ENCODE data around the gene SMC3. TPM values are rescaled to one million over a fixed set of nuclear protein-coding genes. Genes with fewer than 3 reads are reported as not detected.

SMC3 gene
- total RNA-seq, 2 experiments from 2014 or later = 38.4 to 73.4 TPM

DNA sequence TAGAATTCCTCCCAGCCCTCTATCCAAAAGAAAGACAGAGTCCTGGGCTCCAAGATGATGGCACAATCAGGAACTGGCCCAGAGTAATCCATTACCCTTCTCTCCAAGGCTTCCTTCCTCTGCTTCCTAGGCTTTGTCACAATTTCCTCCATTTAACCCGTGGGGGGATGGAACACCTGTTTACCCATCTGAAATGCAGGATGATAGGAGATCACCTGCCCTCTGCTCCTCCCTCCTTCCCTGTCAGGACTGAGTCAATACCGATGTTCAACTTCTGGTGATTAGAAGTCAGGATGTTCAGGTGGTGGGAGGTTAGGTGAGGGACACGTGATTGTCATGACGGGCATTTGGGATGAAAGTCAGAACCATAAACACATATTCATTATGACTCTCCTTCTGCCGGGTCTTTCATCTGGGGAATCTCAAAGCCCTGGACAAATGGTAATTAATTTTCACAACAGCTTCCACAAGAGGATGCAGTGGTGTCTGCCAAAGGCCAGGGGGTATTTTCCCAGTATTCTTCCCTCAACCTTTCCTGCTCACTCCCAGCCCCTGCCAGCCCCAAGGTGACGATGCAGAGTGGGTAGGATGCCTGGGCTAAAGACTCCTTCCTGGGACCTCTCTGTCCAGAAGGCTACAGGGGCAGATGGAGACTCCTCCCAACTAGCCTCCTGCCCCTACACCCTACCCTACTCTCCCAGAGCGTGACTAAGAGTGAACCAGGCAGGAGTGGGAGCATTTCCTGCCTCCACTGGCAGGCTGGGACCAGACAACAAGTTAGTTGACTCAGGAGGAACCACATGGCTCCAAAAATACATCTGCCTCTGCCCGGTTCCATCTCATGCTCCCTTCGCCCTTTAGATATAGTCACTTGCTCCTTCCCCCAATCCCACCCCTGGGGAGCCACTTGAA, 41.9 kb upstream of the SMC3 start:
- H2AFZ ChIP-seq (ENCODE audit: low read length) = no peak overlapping the region
- POLR2A ChIA-PET = no interaction called here
- no peak overlapping the region for H3K4me3 ChIP-seq (ENCODE audit: low read depth, low read length, poor library complexity, severe bottlenecking)
- BruUV-seq (replicated peaks) = no TSS peak
- no peak overlapping the region for H3K4me2 ChIP-seq (ENCODE audit: low read length)
- H3K9me2 ChIP-seq (ENCODE audit: insufficient read depth, low read length) = no peaks in the 10 kb centered on the region
- H3K9me3 ChIP-seq (ENCODE audit: low read length) = no peaks in the 10 kb centered on the region
- CTCF ChIA-PET (ENCODE audit: unreplicated experiment) = no interaction called here
- no peak overlapping the region for H3K27ac ChIP-seq (ENCODE audit: low read depth, low read length, poor library complexity, severe bottlenecking)
- DNase-seq (ENCODE audit: low spot score) = no peak
- H4K20me1 ChIP-seq (ENCODE audit: insufficient read depth, low read length) = no peaks in the 10 kb centered on the region
- no peak for TF ChIP-seq EZH2phosphoT487 (IDR thresholded peaks at IDR 0.05; ENCODE audit: borderline replicate concordance, low read depth, low read length)
- TF ChIP-seq, protein P1, sequence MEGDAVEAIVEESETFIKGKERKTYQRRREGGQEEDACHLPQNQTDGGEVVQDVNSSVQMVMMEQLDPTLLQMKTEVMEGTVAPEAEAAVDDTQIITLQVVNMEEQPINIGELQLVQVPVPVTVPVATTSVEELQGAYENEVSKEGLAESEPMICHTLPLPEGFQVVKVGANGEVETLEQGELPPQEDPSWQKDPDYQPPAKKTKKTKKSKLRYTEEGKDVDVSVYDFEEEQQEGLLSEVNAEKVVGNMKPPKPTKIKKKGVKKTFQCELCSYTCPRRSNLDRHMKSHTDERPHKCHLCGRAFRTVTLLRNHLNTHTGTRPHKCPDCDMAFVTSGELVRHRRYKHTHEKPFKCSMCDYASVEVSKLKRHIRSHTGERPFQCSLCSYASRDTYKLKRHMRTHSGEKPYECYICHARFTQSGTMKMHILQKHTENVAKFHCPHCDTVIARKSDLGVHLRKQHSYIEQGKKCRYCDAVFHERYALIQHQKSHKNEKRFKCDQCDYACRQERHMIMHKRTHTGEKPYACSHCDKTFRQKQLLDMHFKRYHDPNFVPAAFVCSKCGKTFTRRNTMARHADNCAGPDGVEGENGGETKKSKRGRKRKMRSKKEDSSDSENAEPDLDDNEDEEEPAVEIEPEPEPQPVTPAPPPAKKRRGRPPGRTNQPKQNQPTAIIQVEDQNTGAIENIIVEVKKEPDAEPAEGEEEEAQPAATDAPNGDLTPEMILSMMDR (conservative IDR thresholded peaks at IDR 0.05; ENCODE audit: low read length) = no peak
- intact Hi-C loops (cut with micrococcal nuclease; ENCODE audit: unreplicated experiment) = no loop called here
- H3K36me3 ChIP-seq (ENCODE audit: insufficient read depth, low read length) = no peaks in the 10 kb centered on the region
- H3K4me1 ChIP-seq (ENCODE audit: insufficient read depth, low read length, poor library complexity, severe bottlenecking) = peaks cover 27% of the 10 kb centered on the region
- H3K79me2 ChIP-seq (ENCODE audit: insufficient read depth, low read depth, low read length) = no peaks in the 10 kb centered on the region

DNA sequence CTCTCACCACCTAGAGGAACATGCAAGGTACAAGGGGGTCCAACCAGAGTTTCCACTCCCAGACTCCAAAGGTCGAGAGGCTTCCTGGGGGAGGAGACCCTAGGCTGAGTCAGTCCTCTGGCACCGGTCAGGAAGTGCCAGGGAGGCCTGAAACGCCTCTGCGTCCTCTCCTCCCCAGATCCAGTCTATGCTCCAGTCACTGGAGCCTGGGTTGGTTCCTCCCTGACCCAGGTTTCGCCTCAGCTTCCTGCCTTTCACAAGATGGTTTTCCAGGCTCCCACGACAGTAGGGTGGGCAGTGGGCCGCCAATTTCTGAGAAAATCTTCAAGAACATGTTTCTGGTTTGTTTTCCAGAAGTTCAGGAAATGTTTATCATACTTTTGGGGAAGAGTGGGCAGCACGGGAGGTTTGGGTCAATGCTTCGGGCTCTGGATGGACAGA, 39.7 kb upstream of the SMC3 start:
- no TSS peak for BruUV-seq (replicated peaks)
- CTCF ChIA-PET (ENCODE audit: unreplicated experiment) = no interaction called here
- H3K4me2 ChIP-seq (ENCODE audit: low read length) = no peak overlapping the region
- no peaks in the 10 kb centered on the region for H3K9me2 ChIP-seq (ENCODE audit: insufficient read depth, low read length)
- H3K36me3 ChIP-seq (ENCODE audit: insufficient read depth, low read length) = no peaks in the 10 kb centered on the region
- no peak overlapping the region for H3K4me3 ChIP-seq (ENCODE audit: low read depth, low read length, poor library complexity, severe bottlenecking)
- no peaks in the 10 kb centered on the region for H3K9me3 ChIP-seq (ENCODE audit: low read length)
- no peak overlapping the region for H2AFZ ChIP-seq (ENCODE audit: low read length)
- H4K20me1 ChIP-seq (ENCODE audit: insufficient read depth, low read length) = no peaks in the 10 kb centered on the region
- peaks cover 35% of the 10 kb centered on the region for H3K4me1 ChIP-seq (ENCODE audit: insufficient read depth, low read length, poor library complexity, severe bottlenecking)
- POLR2A ChIA-PET = interaction anchor here (0.6 kb wide), 1 partner anchor 457 kb away, joined by 3 read pairs; no protein-coding TSS in a partner anchor
- DNase-seq (ENCODE audit: low spot score) = no peak
- intact Hi-C loops (cut with micrococcal nuclease; ENCODE audit: unreplicated experiment) = loop anchor here (2.0 kb wide), 1 partner anchor 25 kb away; no protein-coding TSS in a partner anchor
- H3K27ac ChIP-seq (ENCODE audit: low read depth, low read length, poor library complexity, severe bottlenecking) = no peak overlapping the region
- TF ChIP-seq, protein P1 (conservative IDR thresholded peaks at IDR 0.05; ENCODE audit: low read length) = no peak
- TF ChIP-seq EZH2phosphoT487 (IDR thresholded peaks at IDR 0.05; ENCODE audit: borderline replicate concordance, low read depth, low read length) = no peak
- no peaks in the 10 kb centered on the region for H3K79me2 ChIP-seq (ENCODE audit: insufficient read depth, low read depth, low read length)

Data from OCI-LY7 (cell line).